GM18519 (cell line): Measurements from ENCODE around the gene COX6B2.

Source experiments
- ATAC-seq: cut with Tn5 transposase; IDR thresholded peaks from one replicate; pipeline ENCODE4 v1.9.1; 2021; ENCODE audit warnings: mild to moderate bottlenecking, moderate library complexity; ENCODE audit not compliant: unreplicated experiment, low FRiP score

The COX6B2 gene

GRCh38 chr19:55315956-55316525 is 38.5 kb downstream of the COX6B2 start:
- no peak for ATAC-seq

- ATAC-seq, result no peak
Observed at GRCh38 chr19:55314396-55314795, 40.1 kb downstream of the COX6B2 start.

GRCh38 chr19:55312621-55313512 is 41.7 kb downstream of the COX6B2 start:
- no peak for ATAC-seq

GRCh38 chr19:55311797-55312196 is 42.7 kb downstream of the COX6B2 start:
- ATAC-seq, result no peak

GRCh38 chr19:55311397-55311796 is 43.1 kb downstream of the COX6B2 start:
- no peak for ATAC-seq

GRCh38 chr19:55310498-55310897 is 44.0 kb downstream of the COX6B2 start:
- ATAC-seq, result no peak

GRCh38 chr19:55309448-55309847 is 45.1 kb downstream of the COX6B2 start:
- no peak for ATAC-seq

- ATAC-seq, result no peak
Observed at GRCh38 chr19:55308281-55308680, 46.2 kb downstream of the COX6B2 start.

- ATAC-seq, result no peak
Observed at GRCh38 chr19:55306712-55307111, 47.8 kb downstream of the COX6B2 start.

GRCh38 chr19:55305983-55306562 is 48.4 kb downstream of the COX6B2 start:
- ATAC-seq, result no peak

- ATAC-seq, result no peak
Observed at GRCh38 chr19:55305491-55305890, 49.0 kb downstream of the COX6B2 start.

GRCh38 chr19:55304980-55305379 is 49.5 kb downstream of the COX6B2 start:
- no peak for ATAC-seq

- ATAC-seq, result no peak
Observed at GRCh38 chr19:55304279-55304978, 50.1 kb downstream of the COX6B2 start.

GRCh38 chr19:55303477-55303876 is 51.0 kb downstream of the COX6B2 start:
- no peak for ATAC-seq

- no peak for ATAC-seq
Observed at GRCh38 chr19:55302318-55302703, 52.2 kb downstream of the COX6B2 start.

GRCh38 chr19:55301459-55302317 is 52.8 kb downstream of the COX6B2 start:
- no peak for ATAC-seq

GRCh38 chr19:55300886-55301458 is 53.5 kb downstream of the COX6B2 start:
- no peak for ATAC-seq

- ATAC-seq, result no peak
Observed at GRCh38 chr19:55299991-55300390, 54.5 kb downstream of the COX6B2 start.
